NB4 (cell line): Measurements from ENCODE around the gene ADH1B.

Experiments
- CTCF ChIP-seq: IDR thresholded peaks from one replicate; pipeline ENCODE4 v1.5.1; 2012; ENCODE audit warnings: low read depth, low read length
- POLR2A ChIP-seq: IDR thresholded peaks from 2 replicates; pipeline ENCODE4 v1.6.1; 2011; ENCODE audit warnings: mild to moderate bottlenecking; ENCODE audit not compliant: insufficient read length; ENCODE audit errors: extremely low read depth

GRCh38 chr4:99324361-99324760, 3.2 kb upstream of the ADH1B start:
- TF ChIP-seq CTCF (no peak), POLR2A (no peak)
